ENCODE data around the gene GPBAR1.

GRCh38 chr2:218260166-218260565 lies 649 bp upstream of the GPBAR1 start:
- TF ChIP-seq CTCF (IDR thresholded peaks at IDR 0.05; ENCODE audit: low read length) (no peak), EZH2phosphoT487 (IDR thresholded peaks at IDR 0.05; ENCODE audit: low read length) (no peak), EZH2 (optimal IDR thresholded peaks at IDR 0.05; ENCODE audit: low read depth, low read length) (no peak)
